GM12801 (cell line): Measurements from ENCODE around the gene PPP1R9B.

Experiments
- TF ChIP-seq, protein P1 (sequence below): IDR thresholded peaks from one replicate; pipeline ENCODE4 v1.5.1; 2011; ENCODE audit warnings: control low read depth; ENCODE audit not compliant: insufficient read length; ENCODE audit errors: extremely low read depth

Gene PPP1R9B

DNA sequence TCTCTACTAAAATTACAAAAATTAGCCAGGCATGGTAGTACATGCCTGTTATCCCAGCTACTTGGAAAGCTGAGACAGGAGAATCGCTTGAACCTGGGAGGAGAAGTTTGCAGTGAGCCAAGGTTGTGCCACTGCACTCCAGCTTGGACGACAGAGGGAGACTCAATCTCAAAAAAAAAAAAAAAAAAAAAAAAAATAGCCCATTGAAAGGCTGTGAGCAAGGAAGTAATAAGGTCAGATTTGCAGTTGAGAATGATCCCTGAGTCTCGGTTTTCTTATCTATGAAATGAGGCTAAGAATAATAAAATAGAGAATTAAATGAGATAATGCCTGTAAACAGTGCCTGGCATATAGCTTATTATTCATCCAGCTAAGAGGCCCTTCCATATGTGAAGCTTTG lies 56.7 kb downstream of the PPP1R9B start:
- TF ChIP-seq, protein P1, sequence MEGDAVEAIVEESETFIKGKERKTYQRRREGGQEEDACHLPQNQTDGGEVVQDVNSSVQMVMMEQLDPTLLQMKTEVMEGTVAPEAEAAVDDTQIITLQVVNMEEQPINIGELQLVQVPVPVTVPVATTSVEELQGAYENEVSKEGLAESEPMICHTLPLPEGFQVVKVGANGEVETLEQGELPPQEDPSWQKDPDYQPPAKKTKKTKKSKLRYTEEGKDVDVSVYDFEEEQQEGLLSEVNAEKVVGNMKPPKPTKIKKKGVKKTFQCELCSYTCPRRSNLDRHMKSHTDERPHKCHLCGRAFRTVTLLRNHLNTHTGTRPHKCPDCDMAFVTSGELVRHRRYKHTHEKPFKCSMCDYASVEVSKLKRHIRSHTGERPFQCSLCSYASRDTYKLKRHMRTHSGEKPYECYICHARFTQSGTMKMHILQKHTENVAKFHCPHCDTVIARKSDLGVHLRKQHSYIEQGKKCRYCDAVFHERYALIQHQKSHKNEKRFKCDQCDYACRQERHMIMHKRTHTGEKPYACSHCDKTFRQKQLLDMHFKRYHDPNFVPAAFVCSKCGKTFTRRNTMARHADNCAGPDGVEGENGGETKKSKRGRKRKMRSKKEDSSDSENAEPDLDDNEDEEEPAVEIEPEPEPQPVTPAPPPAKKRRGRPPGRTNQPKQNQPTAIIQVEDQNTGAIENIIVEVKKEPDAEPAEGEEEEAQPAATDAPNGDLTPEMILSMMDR: no peak

- TF ChIP-seq, protein P1: no peak
Observed at GRCh38 chr17:50093246-50093645, 57.2 kb downstream of the PPP1R9B start.

- TF ChIP-seq, protein P1: no peak
Observed at GRCh38 chr17:50091918-50092285, 58.6 kb downstream of the PPP1R9B start.

GRCh38 chr17:50090971-50091917 lies 59.2 kb downstream of the PPP1R9B start:
- TF ChIP-seq, protein P1: no peak

GRCh38 chr17:50090071-50090470 lies 60.4 kb downstream of the PPP1R9B start:
- TF ChIP-seq, protein P1: no peak

GRCh38 chr17:50088952-50089825 lies 61.3 kb downstream of the PPP1R9B start:
- TF ChIP-seq, protein P1: no peak

DNA sequence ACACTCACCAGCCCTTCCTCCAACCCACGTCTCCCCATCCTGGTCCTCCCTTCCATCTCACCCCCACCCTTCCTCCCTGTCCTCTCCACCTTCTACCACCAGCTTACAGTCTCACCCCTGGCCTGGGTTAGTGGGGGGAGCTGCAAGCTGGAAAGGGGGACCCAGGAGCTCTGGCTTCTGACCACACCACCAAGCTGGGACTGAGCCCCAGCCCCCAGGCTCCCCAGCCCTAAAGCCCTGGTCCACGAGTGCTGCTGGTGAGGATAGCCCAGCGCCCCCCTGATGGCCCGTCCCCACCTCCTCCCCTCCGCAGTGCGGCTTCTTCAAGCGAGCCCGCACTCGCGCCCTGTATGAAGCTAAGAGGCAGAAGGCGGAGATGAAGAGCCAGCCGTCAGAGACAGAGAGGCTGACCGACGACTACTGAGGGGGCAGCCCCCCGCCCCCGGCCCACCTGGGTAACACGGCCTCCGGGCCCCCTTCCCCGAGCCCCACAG lies 62.5 kb downstream of the PPP1R9B start:
- TF ChIP-seq, protein P1: no peak
